ENCODE measurements around the gene RPP40.

GRCh38 chr6:4977468-4977867 lies 26.4 kb downstream of the RPP40 start:
- no peak for TF ChIP-seq CTCF (conservative IDR thresholded peaks at IDR 0.05; ENCODE audit: low read depth, low read length)
- TF ChIP-seq EZH2 (IDR thresholded peaks at IDR 0.05; ENCODE audit: borderline replicate concordance, low read depth, low read length, poor library complexity, severe bottlenecking), result no peak

All from A673 (cell line).